ENCODE measurements around the gene SCUBE1.

SCUBE1 gene

GRCh38 chr22:43343262-43343669 is at the start of gene SCUBE1:
SCUBE1 (minus strand) TSS chr22:43343372; CDS start chr22:43343261, 111 bp downstream.
- TF ChIP-seq POLR2A (IDR thresholded peaks at IDR 0.05; ENCODE audit: extremely low read depth, insufficient read length) (no peak), MYC (IDR thresholded peaks at IDR 0.05; ENCODE audit: low read depth, low read length) (no peak), CTCF (IDR thresholded peaks at IDR 0.05; ENCODE audit: low read depth, low read length) (no peak), MAX (IDR thresholded peaks at IDR 0.05; ENCODE audit: low read depth, low read length) (no peak)
- no peak for DNase-seq (ENCODE audit: low read depth)
- H3K4me3 ChIP-seq (ENCODE audit: low read depth, low read length), result no peak within 1 kb of the TSS

- DNase-seq (ENCODE audit: low read depth), result no peak
- H3K4me3 ChIP-seq (ENCODE audit: low read depth, low read length), result no peak overlapping the region
- TF ChIP-seq POLR2A (IDR thresholded peaks at IDR 0.05; ENCODE audit: extremely low read depth, insufficient read length), result no peak
- TF ChIP-seq MAX (IDR thresholded peaks at IDR 0.05; ENCODE audit: low read depth, low read length), result no peak
- TF ChIP-seq MYC (IDR thresholded peaks at IDR 0.05; ENCODE audit: low read depth, low read length), result no peak
- no peak for TF ChIP-seq CTCF (IDR thresholded peaks at IDR 0.05; ENCODE audit: low read depth, low read length)
Observed at GRCh38 chr22:43392385-43392989, 49.3 kb upstream of the SCUBE1 start.

GRCh38 chr22:43391306-43391705 is 48.1 kb upstream of the SCUBE1 start:
- no peak for TF ChIP-seq POLR2A (IDR thresholded peaks at IDR 0.05; ENCODE audit: extremely low read depth, insufficient read length)
- TF ChIP-seq MAX (IDR thresholded peaks at IDR 0.05; ENCODE audit: low read depth, low read length), result no peak
- TF ChIP-seq MYC (IDR thresholded peaks at IDR 0.05; ENCODE audit: low read depth, low read length), result no peak
- no peak for TF ChIP-seq CTCF (IDR thresholded peaks at IDR 0.05; ENCODE audit: low read depth, low read length)
- H3K4me3 ChIP-seq (ENCODE audit: low read depth, low read length), result no peak overlapping the region
- no peak for DNase-seq (ENCODE audit: low read depth)

- DNase-seq (ENCODE audit: low read depth), result no peak
- TF ChIP-seq CTCF (IDR thresholded peaks at IDR 0.05; ENCODE audit: low read depth, low read length) (no peak), MAX (IDR thresholded peaks at IDR 0.05; ENCODE audit: low read depth, low read length) (no peak)
- no peak overlapping the region for H3K4me3 ChIP-seq (ENCODE audit: low read depth, low read length)
Observed at GRCh38 chr22:43390872-43391271, 47.7 kb upstream of the SCUBE1 start.

- DNase-seq (ENCODE audit: low read depth), result no peak
- no peak overlapping the region for H3K4me3 ChIP-seq (ENCODE audit: low read depth, low read length)
- TF ChIP-seq MYC (IDR thresholded peaks at IDR 0.05; ENCODE audit: low read depth, low read length) (no peak), CTCF (IDR thresholded peaks at IDR 0.05; ENCODE audit: low read depth, low read length) (no peak)
Observed at GRCh38 chr22:43390166-43390565, 47.0 kb upstream of the SCUBE1 start.

- no peak for DNase-seq (ENCODE audit: low read depth)
- no peak overlapping the region for H3K4me3 ChIP-seq (ENCODE audit: low read depth, low read length)
- TF ChIP-seq MYC (IDR thresholded peaks at IDR 0.05; ENCODE audit: low read depth, low read length), result no peak
- TF ChIP-seq CTCF (IDR thresholded peaks at IDR 0.05; ENCODE audit: low read depth, low read length), result no peak
- TF ChIP-seq MAX (IDR thresholded peaks at IDR 0.05; ENCODE audit: low read depth, low read length), result no peak
- no peak for TF ChIP-seq POLR2A (IDR thresholded peaks at IDR 0.05; ENCODE audit: extremely low read depth, insufficient read length)
Observed at GRCh38 chr22:43389227-43389836, 46.2 kb upstream of the SCUBE1 start.
